ENCODE data around the gene ZNF174. TPM values are rescaled to one million over a fixed set of nuclear protein-coding genes. Genes with fewer than 3 reads are reported as not detected.

ZNF174 gene
- polyA plus RNA-seq (2011; rRNA removed), result 15.8 and 16.4 TPM in 2 replicates
- 10.6 and 12.8 TPM in 2 replicates for polyA plus RNA-seq (2012; cell fraction: cytosol; rRNA removed)
- polyA plus RNA-seq (2012; cell fraction: nucleus; rRNA removed), result 9.0 and 10.7 TPM in 2 replicates
- 9.1 to 10.4 TPM (median 9.5 TPM) in 3 replicates for polyA plus RNA-seq (2017; fragmentation: RNase III; extraction: RNeasy Plus Mini Kit Qiagen cat#74134 plus additional on column Dnase treatment)
- 9.8 and 11.7 TPM in 2 replicates for polyA minus RNA-seq (2011; rRNA and poly(A)+ RNA removed)

- ATAC-seq (peak; percentile 99), DNase-seq (ENCODE audit: low read depth in 1 of 2, low spot score in 1 of 2) (peak; percentile 99 to 100), FAIRE-seq (no peak)
- Histone ChIP-seq H3K4me3 (peak within 1 kb of the TSS; percentile 75), H3K4me1 (no peaks in the 10 kb centered on the region), H3K27ac (peak within 1 kb of the TSS; percentile 85 to 94), H3K4me2 (peak within 1 kb of the TSS; percentile 87), H3K9me3 (peaks cover 67% of the 10 kb centered on the region)
- WGBS (ENCODE audit: missing lambda C conversion rate), result 3% methylated on average over 53 of the region's 95 CpGs
- ChIA-PET CTCF (interaction anchor here (0.6 to 2.1 kb wide), 6 partner anchors 11 to 145 kb away, joined by 3 to 10 read pairs (median 3); no protein-coding TSS in a partner anchor), POLR2A (interaction anchor here (0.6 to 2.7 kb wide), 11 partner anchors 9 to 316 kb away, joined by 3 to 16 read pairs (median 4); partner anchors contain the start of genes NAA60, TRAP1, ZNF263 and ZNF597)
- TF ChIP-seq FOXS1 (CRISPR knock-in tag; IDR thresholded peaks at IDR 0.05) (no peak), BHLHE40 (IDR thresholded peaks at IDR 0.05; ENCODE audit: low read depth, low read length) (no peak; the same call in 1 of the 2 replicates), CEBPB (IDR thresholded peaks at IDR 0.05) (no peak), EHMT2 (IDR thresholded peaks at IDR 0.05; ENCODE audit: low read depth) (no peak), ATOH8 (CRISPR knock-in tag; IDR thresholded peaks at IDR 0.05; ENCODE audit: low read depth) (no peak), CBX8 (IDR thresholded peaks at IDR 0.05) (no peak), POLR2AphosphoS2 (conservative IDR thresholded peaks at IDR 0.05; ENCODE audit: low read length) (no peak), MAZ (IDR thresholded peaks at IDR 0.05; ENCODE audit: borderline replicate concordance, low read depth, low read length) (0 out of 2 replicates have a peak, but pooled peaks have one; percentile 22), HDAC2 (IDR thresholded peaks at IDR 0.05) (no peak), PBX3 (IDR thresholded peaks at IDR 0.05) (peak; percentile 96), CHD4 (IDR thresholded peaks at IDR 0.05; ENCODE audit: borderline replicate concordance) (no peak), ELK1 (IDR thresholded peaks at IDR 0.05; ENCODE audit: low read depth, low read length) (no peak), REST (IDR thresholded peaks at IDR 0.05) (no peak), EHF (CRISPR knock-in tag; IDR thresholded peaks at IDR 0.05) (no peak), USF2 (IDR thresholded peaks at IDR 0.05) (no peak), MYC (IDR thresholded peaks at IDR 0.05; ENCODE audit: borderline replicate concordance, low read length) (0 out of 2 replicates have a peak, but pooled peaks have one; percentile 19), SMC3 (IDR thresholded peaks at IDR 0.05) (0 out of 3 replicates have a peak, but pooled peaks have one; percentile 12), NR3C1 (IDR thresholded peaks at IDR 0.05) (no peak), KDM5A (IDR thresholded peaks at IDR 0.05) (no peak), E2F6 (IDR thresholded peaks at IDR 0.05; ENCODE audit: borderline replicate concordance, low read depth) (no peak; the same call in 1 of the 2 replicates), HEYL (CRISPR knock-in tag; IDR thresholded peaks at IDR 0.05) (no peak), TFCP2L1 (CRISPR knock-in tag; IDR thresholded peaks at IDR 0.05) (no peak), HOXA7 (CRISPR knock-in tag; IDR thresholded peaks at IDR 0.05) (no peak), ZSCAN20 (CRISPR knock-in tag; IDR thresholded peaks at IDR 0.05) (no peak), BCL3 (IDR thresholded peaks at IDR 0.05) (peak; percentile 74; the same call in 2 of the 3 replicates), SREBF2 (IDR thresholded peaks at IDR 0.05) (no peak), FOSB (CRISPR knock-in tag; IDR thresholded peaks at IDR 0.05) (no peak), RARB (CRISPR knock-in tag; IDR thresholded peaks at IDR 0.05) (no peak), RCOR1 (IDR thresholded peaks at IDR 0.05; ENCODE audit: low read depth, low read length) (no peak)
Observed at GRCh38 chr16:3400779-3401688, at the start of gene ZNF174, which contains the start of gene ZSCAN32. Gene ZNF174 (plus strand): TSS chr16:3401215. CDS start chr16:3402005, 790 bp downstream. Gene ZSCAN32 (minus strand): TSS chr16:3401004. CDS start chr16:3397557, 3,447 bp downstream.
